IMR-90 (cell line): ENCODE results near the gene COL6A5. TPM values are rescaled to one million over a fixed set of nuclear protein-coding genes. Genes with fewer than 3 reads are reported as not detected.

Experiments
- ATAC-seq: fragments of 200-7000 bp; cut with Tn5 transposase; 2 replicates; pipeline ENCODE4 v1.9.1; 2020; ENCODE audit warnings: low read depth, mild to moderate bottlenecking, moderate library complexity
- BruUV-seq: library from RNA; stranded (reverse); fragments of 400-500 nt; replicated peaks from 2 replicates; lab custom pipeline; 2021; lab: Mats Ljungman, UMichigan
- CTCF ChIA-PET: fragments of 300-600 bp; formaldehyde crosslinking; extraction: SDS; loops from one replicate; lab custom pipeline; 2021; ENCODE audit warnings: antibody characterized with exemption; lab: Yijun Ruan, JAX
- POLR2A ChIA-PET: fragments of 300-600 bp; sonication (Branson Sonifier 250); formaldehyde crosslinking; loops from one replicate; lab custom pipeline; 2022; ENCODE audit warnings: antibody characterized with exemption; ENCODE audit not compliant: unreplicated experiment; lab: Charles Lee
- DNase-seq: peaks from one replicate; pipeline ENCODE4 v3.0.0; 2013
- H2AFZ ChIP-seq: replicated peaks from 2 replicates; pipeline ENCODE3; 2013; ENCODE audit warnings: low read length, mild to moderate bottlenecking; ENCODE audit not compliant: poor library complexity
- H2AK5ac ChIP-seq: 2 replicates; pipeline ENCODE4 v1.6.1; 2013; ENCODE audit warnings: low read depth, low read length, inconsistent platforms
- H2AK9ac ChIP-seq: replicated peaks from 2 replicates; pipeline ENCODE3; 2013; ENCODE audit warnings: mild to moderate bottlenecking, low read depth, low read length, moderate library complexity; ENCODE audit not compliant: poor library complexity
- H2BK120ac ChIP-seq: 2 replicates; pipeline ENCODE4 v1.6.1; 2013; ENCODE audit warnings: low read depth, low read length, inconsistent platforms
- H2BK15ac ChIP-seq: 3 replicates; pipeline ENCODE4 v1.6.1; 2013; ENCODE audit warnings: low read depth, low read length, inconsistent platforms
- H2BK20ac ChIP-seq: 2 replicates; pipeline ENCODE4 v1.6.1; 2013; ENCODE audit warnings: low read depth, mild to moderate bottlenecking, inconsistent platforms, low read length, moderate library complexity
- H2BK5ac ChIP-seq: 2 replicates; pipeline ENCODE4 v1.6.1; 2013; ENCODE audit warnings: mild to moderate bottlenecking, low read depth, low read length, inconsistent platforms; ENCODE audit not compliant: poor library complexity, severe bottlenecking
- H3K14ac ChIP-seq: replicated peaks from 2 replicates; pipeline ENCODE4 v1.6.1; 2013; ENCODE audit warnings: low read depth, low read length, inconsistent platforms
- H3K18ac ChIP-seq: 2 replicates; pipeline ENCODE4 v1.6.1; 2013; ENCODE audit warnings: low read depth, low read length, control low read depth
- H3K23ac ChIP-seq: 2 replicates; pipeline ENCODE4 v1.6.1; 2013; ENCODE audit warnings: low read depth, low read length, inconsistent platforms
- H3K27ac ChIP-seq: 2 replicates; pipeline ENCODE4 v1.5.1; 2013; ENCODE audit warnings: mild to moderate bottlenecking, control low read depth, low read length; ENCODE audit not compliant: insufficient read depth
- H3K27me3 ChIP-seq: 2 replicates; pipeline ENCODE4 v1.6.1; 2013; ENCODE audit warnings: low read length; ENCODE audit not compliant: control insufficient read depth, insufficient read depth
- H3K36me3 ChIP-seq: 2 replicates; pipeline ENCODE4 v1.6.1; 2013; ENCODE audit warnings: low read length, mixed read lengths; ENCODE audit not compliant: control insufficient read depth, insufficient read depth
- H3K4ac ChIP-seq: 2 replicates; pipeline ENCODE4 v1.6.1; 2013; ENCODE audit warnings: low read depth, low read length, inconsistent platforms
- H3K4me1 ChIP-seq: 2 replicates; pipeline ENCODE4 v1.6.1; 2013; ENCODE audit warnings: low read length, mixed read lengths; ENCODE audit not compliant: control insufficient read depth, insufficient read depth
- H3K4me2 ChIP-seq: 2 replicates; pipeline ENCODE4 v1.6.1; 2013; ENCODE audit warnings: low read depth, mild to moderate bottlenecking, control low read depth, low read length, moderate library complexity
- H3K4me3 ChIP-seq: 2 replicates; pipeline ENCODE4 v1.5.1; 2013; ENCODE audit warnings: low read depth, mild to moderate bottlenecking, control low read depth, low read length, moderate library complexity; ENCODE audit not compliant: insufficient read depth
- H3K56ac ChIP-seq: 2 replicates; pipeline ENCODE4 v1.6.1; 2013; ENCODE audit warnings: low read length, inconsistent platforms; ENCODE audit not compliant: insufficient read depth; ENCODE audit errors: extremely low read depth
- H3K79me1 ChIP-seq, 2 experiments: 2 replicates each; pipeline ENCODE4 v1.6.1; 2013; ENCODE audit warnings: low read length in 2 of 2, inconsistent platforms in 1 of 2, low read depth in 1 of 2
- H3K9ac ChIP-seq: 2 replicates; pipeline ENCODE4 v1.6.1; 2013; ENCODE audit warnings: low read depth, low read length, control low read depth
- H3K9me1 ChIP-seq: 2 replicates; pipeline ENCODE4 v1.6.1; 2013; ENCODE audit warnings: low read length, inconsistent platforms; ENCODE audit not compliant: insufficient read depth
- H3K9me3 ChIP-seq: 2 replicates; pipeline ENCODE4 v1.6.1; 2013; ENCODE audit warnings: low read length; ENCODE audit not compliant: control insufficient read depth, insufficient read depth
- H4K20me1 ChIP-seq: 2 replicates; pipeline ENCODE4 v1.6.1; 2013; ENCODE audit warnings: low read length, inconsistent platforms; ENCODE audit not compliant: insufficient read depth
- H4K5ac ChIP-seq: 2 replicates; pipeline ENCODE4 v1.6.1; 2013; ENCODE audit warnings: mild to moderate bottlenecking, low read depth, low read length, control low read depth
- H4K8ac ChIP-seq, 2 experiments: 2 replicates each; pipeline ENCODE4 v1.6.1; 2013; ENCODE audit warnings: low read depth in 2 of 2, low read length in 2 of 2, control low read depth in 1 of 2, inconsistent platforms in 1 of 2
- H4K91ac ChIP-seq: 2 replicates; pipeline ENCODE4 v1.6.1; 2013; ENCODE audit warnings: low read depth, low read length, inconsistent platforms; ENCODE audit not compliant: insufficient read depth
- BHLHE40 ChIP-seq: fragments of 150-350 bp; IDR thresholded peaks from 2 replicates; pipeline ENCODE4 v1.6.1; 2016; ENCODE audit warnings: mild to moderate bottlenecking, low read depth, low read length
- CEBPB ChIP-seq: IDR thresholded peaks from 2 replicates; pipeline ENCODE4 v1.6.1; 2012; ENCODE audit warnings: low read depth, low read length, improper control_type of control experiment
- CHD1 ChIP-seq: IDR thresholded peaks from 2 replicates; pipeline ENCODE4 v1.6.1; 2012; ENCODE audit warnings: low read depth, low read length, improper control_type of control experiment
- CTCF ChIP-seq: conservative IDR thresholded peaks from 2 replicates; pipeline ENCODE4 v1.5.1; 2012; ENCODE audit warnings: mild to moderate bottlenecking, low read depth, low read length, improper control_type of control experiment
- ELK1 ChIP-seq: fragments of 150-350 bp; IDR thresholded peaks from 2 replicates; pipeline ENCODE4 v1.6.1; 2016; ENCODE audit warnings: low read depth, mild to moderate bottlenecking, low read length, moderate library complexity, borderline replicate concordance
- FOS ChIP-seq: fragments of 150-350 bp; IDR thresholded peaks from 2 replicates; pipeline ENCODE4 v1.6.1; 2016; ENCODE audit warnings: low read depth, low read length
- MAZ ChIP-seq: IDR thresholded peaks from 2 replicates; pipeline ENCODE4 v1.6.1; 2012; ENCODE audit warnings: low read depth, mild to moderate bottlenecking, low read length, improper control_type of control experiment, moderate library complexity, borderline replicate concordance
- MXI1 ChIP-seq: IDR thresholded peaks from 2 replicates; pipeline ENCODE4 v1.6.1; 2012; ENCODE audit warnings: low read depth, mild to moderate bottlenecking, low read length, moderate library complexity, borderline replicate concordance
- NFE2L2 ChIP-seq: fragments of 150-350 bp; IDR thresholded peaks from 2 replicates; pipeline ENCODE4 v1.6.1; 2016; ENCODE audit warnings: low read depth, mild to moderate bottlenecking, low read length
- POLR2A ChIP-seq: IDR thresholded peaks from 2 replicates; pipeline ENCODE4 v1.6.1; 2012; ENCODE audit warnings: mild to moderate bottlenecking, low read depth, low read length
- RAD21 ChIP-seq: IDR thresholded peaks from 2 replicates; pipeline ENCODE4 v1.6.1; 2012; ENCODE audit warnings: low read length, improper control_type of control experiment
- RCOR1 ChIP-seq: IDR thresholded peaks from 2 replicates; pipeline ENCODE4 v1.6.1; 2012; ENCODE audit warnings: mild to moderate bottlenecking, low read length, improper control_type of control experiment; ENCODE audit not compliant: insufficient replicate concordance
- RFX5 ChIP-seq: IDR thresholded peaks from 2 replicates; pipeline ENCODE4 v1.8.0; 2012; ENCODE audit warnings: low read depth, mild to moderate bottlenecking, low read length, moderate library complexity
- USF2 ChIP-seq: fragments of 150-350 bp; IDR thresholded peaks from 2 replicates; pipeline ENCODE4 v1.6.1; 2017; ENCODE audit warnings: mild to moderate bottlenecking, antibody characterized with exemption, low read length, low read depth
- WGBS, 2 experiments: methylation state at CpG; one replicate each; pipeline versions ENCODE4 v1.1.5 to v1.1.7; 2013; ENCODE audit warnings: missing lambda C conversion rate in 2 of 2; ENCODE audit not compliant: insufficient read length in 1 of 2; ENCODE audit errors: extremely low coverage in 2 of 2; 5-methylcytosine and 5-hydroxymethylcytosine counted together
- dilution Hi-C: fragments of 300-500 bp; cut with HindIII; formaldehyde crosslinking; loops from one replicate; pipeline ENCODE4 v1.14.3; 2018; ENCODE audit warnings: low sequenced_read_pairs; ENCODE audit not compliant: unreplicated experiment
- in situ Hi-C: fragments of 300-500 bp; cut with MboI; formaldehyde crosslinking; loops from 3 replicates; pipeline ENCODE4 v1.14.3; 2019; ENCODE audit warnings: low sequenced_read_pairs, inconsistent platforms, mixed read lengths
- intact Hi-C: fragments of 100-400 bp; cut with micrococcal nuclease; formaldehyde crosslinking; loops from 2 replicates; pipeline ENCODE4 v1.10.0; 2022
- polyA plus RNA-seq, 3 experiments: library from polyadenylated mRNA; depleted of rRNA; stranded (reverse); fragments of >200 nt; gene quantifications; 2 replicates each; pipeline ENCODE4 v1.2.3, GENCODE V29; 2012; ENCODE audit warnings: low replicate concordance in 1 of 3
- total RNA-seq: library from RNA; depleted of rRNA; stranded (reverse); fragments of >200 nt; gene quantifications from 2 replicates; pipeline ENCODE4 v1.2.3, GENCODE V29; 2012

The COL6A5 gene
- total and polyA plus RNA-seq, 2 of the 4 experiments (the other 2 are of a cell fraction), result not detected

GRCh38 chr3:130405956-130406355, 60.5 kb downstream of the COL6A5 start:
- Histone ChIP-seq H4K91ac (no peak overlapping the region), H3K4me1 (no peaks in the 10 kb centered on the region), H3K23ac (no peak overlapping the region), H3K18ac (no peak overlapping the region), H2AK5ac (no peak overlapping the region), H2BK20ac (no peak overlapping the region), H3K4me3 (no peak overlapping the region), H3K27me3 (no peaks in the 10 kb centered on the region), H2BK15ac (no peak overlapping the region), H4K8ac (no peak overlapping the region), H3K9me1 (no peaks in the 10 kb centered on the region), H3K56ac (no peak overlapping the region), H3K9me3 (no peaks in the 10 kb centered on the region), H3K36me3 (no peaks in the 10 kb centered on the region), H3K27ac (no peak overlapping the region), H2AFZ (no peak overlapping the region), H4K5ac (no peak overlapping the region), H3K9ac (no peak overlapping the region), H3K4ac (no peak overlapping the region), H2BK5ac (no peak overlapping the region), H2AK9ac (no peak overlapping the region), H4K20me1 (no peaks in the 10 kb centered on the region), H2BK120ac (no peak overlapping the region), H3K79me1 (no peaks in the 10 kb centered on the region), H3K4me2 (no peak overlapping the region), H3K14ac (no peak overlapping the region)
- no TSS peak for BruUV-seq
- no peak for TF ChIP-seq RCOR1
- no peak for TF ChIP-seq CTCF
- no peak for TF ChIP-seq ELK1
- no peak for TF ChIP-seq FOS
- no peak for TF ChIP-seq POLR2A
- no peak for TF ChIP-seq CEBPB
- TF ChIP-seq USF2, result no peak
- TF ChIP-seq RAD21, result no peak
- TF ChIP-seq MAZ, result no peak
- no peak for TF ChIP-seq NFE2L2
- TF ChIP-seq MXI1, result no peak
- no peak for TF ChIP-seq BHLHE40
- no peak for TF ChIP-seq CHD1
- TF ChIP-seq RFX5, result no peak
- no peak for ATAC-seq
- ChIA-PET CTCF (no interaction called here), POLR2A (no interaction called here)
- dilution Hi-C loops, result no loop called here
- no CpG with 5 or more reads among the region's 3 CpGs for WGBS, 2 experiments
- intact Hi-C loops, result no loop called here
- DNase-seq, result no peak
- in situ Hi-C loops, result no loop called here
